ENCODE data around the gene SENP1.
A peak's percentile ranks its signal among the peaks of the same experiment; 100 is the strongest.

SENP1 gene

GRCh38 chr12:48012070-48012469 lies 93.8 kb downstream of the SENP1 start:
- Histone ChIP-seq H3K9ac (no peak overlapping the region), H3K27ac (no peak overlapping the region), H4K20me1 (no peaks in the 10 kb centered on the region), H3K36me3 (no peaks in the 10 kb centered on the region), H3K4me3 (no peak overlapping the region), H3K27me3 (peaks cover 0 to 11% (median 2%) of the 10 kb centered on the region in 11 experiments; a peak in 10 of 22 replicates), H3K9me3 (replicated peaks in 1 of 11) (no peaks in the 10 kb centered on the region), H3K4me2 (no peak overlapping the region), H3K4me1 (peaks cover 0 to 11% (median 0%) of the 10 kb centered on the region in 10 experiments; a peak in 3 of 20 replicates)
- no peak for TF ChIP-seq Cebpa-rat (IDR thresholded peaks at IDR 0.05)

DNA sequence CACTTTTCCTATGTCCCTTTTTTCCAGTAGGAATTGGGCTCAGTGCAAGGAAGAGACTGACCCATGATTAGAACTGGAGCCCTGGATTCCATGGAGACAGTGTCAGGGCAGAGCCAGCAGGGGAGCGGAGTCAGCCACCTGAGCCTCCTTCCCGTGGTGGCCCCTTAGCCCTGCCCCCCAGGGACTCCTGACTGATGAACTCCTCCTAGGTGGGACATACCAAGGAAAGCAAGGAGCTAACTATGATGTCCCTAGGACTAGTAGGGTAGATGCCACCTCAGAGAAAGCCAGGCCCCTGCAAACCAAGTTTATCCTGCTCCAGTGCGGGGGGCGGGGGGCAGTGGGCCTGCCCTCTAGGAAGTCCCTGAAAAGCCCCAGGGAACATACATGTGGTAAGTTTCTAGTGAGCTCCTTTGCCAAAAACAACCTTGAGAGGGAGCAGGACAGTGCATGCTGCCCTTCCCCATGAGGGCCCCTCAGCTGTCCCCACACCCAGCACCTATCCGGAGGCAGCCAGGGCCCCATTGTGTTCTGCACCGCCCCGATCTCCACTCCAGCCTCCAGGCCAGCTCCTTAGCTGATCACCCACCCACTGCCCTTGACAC lies 95.4 kb downstream of the SENP1 start:
- H3K27me3 ChIP-seq = peaks cover 9 to 27% (median 18%) of the 10 kb centered on the region in 11 experiments

GRCh38 chr12:48009471-48009870 lies 96.4 kb downstream of the SENP1 start:
- Histone ChIP-seq H3K27ac (no peak overlapping the region), H3K27me3 (peaks cover 19 to 37% (median 28%) of the 10 kb centered on the region in 11 experiments), H3K4me1 (peaks cover 4 to 15% (median 6%) of the 10 kb centered on the region in 10 experiments; a peak in 19 of 20 replicates), H3K9me3 (replicated peaks in 1 of 11) (no peaks in the 10 kb centered on the region), H3K4me2 (no peak overlapping the region), H3K4me3 (no peak overlapping the region), H3K9ac (no peak overlapping the region), H4K20me1 (peaks cover 0 to 15% (median 2%) of the 10 kb centered on the region in 11 experiments; a peak in 9 of 22 replicates), H3K36me3 (no peaks in the 10 kb centered on the region)
- no peak for TF ChIP-seq Cebpa-rat (IDR thresholded peaks at IDR 0.05)

More for the DNA sequence above, 95.4 kb downstream of the SENP1 start:
- no peak overlapping the region for H3K4me3 ChIP-seq
- H3K9ac ChIP-seq = no peak overlapping the region
- H3K4me2 ChIP-seq = peak overlapping the region in 4 of 11 experiments; percentile 4 to 18 (median 10); a peak in 3 of 22 replicates
- no peaks in the 10 kb centered on the region for H3K36me3 ChIP-seq
- no peak for TF ChIP-seq Cebpa-rat (IDR thresholded peaks at IDR 0.05)
- no peaks in the 10 kb centered on the region for H3K9me3 ChIP-seq (replicated peaks in 1 of 11)
- H4K20me1 ChIP-seq = peaks cover 0 to 5% (median 0%) of the 10 kb centered on the region in 11 experiments; a peak in 2 of 22 replicates
- H3K27ac ChIP-seq = no peak overlapping the region
- H3K4me1 ChIP-seq = peaks cover 0 to 7% (median 0%) of the 10 kb centered on the region in 10 experiments; a peak in 2 of 20 replicates

GRCh38 chr12:48008950-48009349 lies 96.9 kb downstream of the SENP1 start:
- TF ChIP-seq Cebpa-rat (IDR thresholded peaks at IDR 0.05) = no peak
- Histone ChIP-seq H3K9me3 (replicated peaks in 1 of 11) (no peaks in the 10 kb centered on the region), H3K4me3 (no peak overlapping the region), H3K36me3 (no peaks in the 10 kb centered on the region), H3K27me3 (peaks cover 24 to 42% (median 33%) of the 10 kb centered on the region in 11 experiments), H4K20me1 (peaks cover 0 to 21% (median 8%) of the 10 kb centered on the region in 11 experiments; a peak in 16 of 22 replicates), H3K4me2 (no peak overlapping the region), H3K9ac (no peak overlapping the region), H3K4me1 (peaks cover 9 to 20% (median 11%) of the 10 kb centered on the region in 10 experiments; a peak in 19 of 20 replicates), H3K27ac (no peak overlapping the region)

DNA sequence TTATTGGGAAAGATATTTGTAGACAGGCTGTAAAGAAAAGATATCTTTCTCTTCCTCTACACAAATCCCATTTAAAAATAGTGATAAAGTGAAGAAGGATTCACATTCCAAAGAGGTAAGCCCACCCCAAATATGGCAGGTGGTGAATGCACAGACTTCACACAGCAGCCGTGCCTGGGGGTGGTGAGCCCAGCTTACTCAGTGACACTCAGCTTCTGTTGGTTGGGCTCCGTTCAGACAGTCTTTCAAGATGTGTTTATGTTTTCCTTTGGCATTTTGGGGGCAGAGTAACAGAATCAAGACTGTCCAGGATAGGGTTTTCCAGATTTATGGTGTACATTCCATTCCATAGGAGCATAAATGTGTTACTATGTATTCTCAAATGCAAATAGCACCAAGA lies 97.5 kb downstream of the SENP1 start:
- no peak for TF ChIP-seq Cebpa-rat (IDR thresholded peaks at IDR 0.05)
- Histone ChIP-seq H3K4me3 (no peak overlapping the region), H3K27me3 (peaks cover 30 to 48% (median 39%) of the 10 kb centered on the region in 11 experiments), H3K36me3 (no peaks in the 10 kb centered on the region), H3K9ac (no peak overlapping the region), H3K4me2 (no peak overlapping the region), H4K20me1 (peaks cover 0 to 27% (median 14%) of the 10 kb centered on the region in 11 experiments; a peak in 16 of 22 replicates), H3K9me3 (replicated peaks in 1 of 11) (no peaks in the 10 kb centered on the region), H3K4me1 (peaks cover 13 to 26% (median 17%) of the 10 kb centered on the region in 10 experiments; a peak in 19 of 20 replicates), H3K27ac (no peak overlapping the region)

- no peak for TF ChIP-seq Cebpa-rat (IDR thresholded peaks at IDR 0.05)
- Histone ChIP-seq H3K4me2 (no peak overlapping the region), H3K4me3 (no peak overlapping the region), H3K9me3 (replicated peaks in 1 of 11) (no peaks in the 10 kb centered on the region), H4K20me1 (peaks cover 0 to 37% (median 23%) of the 10 kb centered on the region in 11 experiments; a peak in 17 of 22 replicates), H3K27me3 (peaks cover 42 to 59% (median 51%) of the 10 kb centered on the region in 11 experiments), H3K27ac (no peak overlapping the region), H3K4me1 (peaks cover 15 to 29% (median 21%) of the 10 kb centered on the region in 10 experiments; a peak in 19 of 20 replicates), H3K36me3 (no peaks in the 10 kb centered on the region), H3K9ac (no peak overlapping the region)
These were observed 98.7 kb downstream of the SENP1 start for GRCh38 chr12:48007206-48007605.

DNA sequence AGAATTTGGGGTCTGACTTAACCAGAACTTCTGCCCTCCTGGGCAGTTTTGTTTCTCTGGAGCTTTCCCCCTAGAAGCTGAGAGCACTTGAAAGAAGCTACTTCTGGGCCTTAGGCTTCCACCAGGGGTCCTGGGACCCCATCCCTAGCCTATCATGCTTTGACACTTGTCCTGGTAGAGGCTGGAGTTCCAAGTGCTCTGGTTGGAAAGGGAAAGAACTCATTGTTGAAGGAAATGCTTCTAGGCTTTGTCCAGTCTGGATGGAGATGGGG lies 100.2 kb downstream of the SENP1 start:
- Histone ChIP-seq H3K9ac (no peak overlapping the region), H4K20me1 (peaks cover 0 to 52% (median 32%) of the 10 kb centered on the region in 11 experiments; a peak in 17 of 22 replicates), H3K4me1 (peaks cover 25 to 43% (median 35%) of the 10 kb centered on the region in 10 experiments; a peak in 19 of 20 replicates), H3K36me3 (no peaks in the 10 kb centered on the region), H3K4me2 (no peak overlapping the region), H3K27me3 (peaks cover 57 to 75% (median 66%) of the 10 kb centered on the region in 11 experiments), H3K9me3 (replicated peaks in 1 of 11) (no peaks in the 10 kb centered on the region), H3K27ac (no peak overlapping the region), H3K4me3 (no peak overlapping the region)
- TF ChIP-seq Cebpa-rat (IDR thresholded peaks at IDR 0.05) = no peak

GRCh38 chr12:48005001-48005749 lies 100.7 kb downstream of the SENP1 start:
- H3K9me3 ChIP-seq (replicated peaks in 1 of 11) = no peaks in the 10 kb centered on the region
- H4K20me1 ChIP-seq = peaks cover 0 to 53% (median 32%) of the 10 kb centered on the region in 11 experiments; a peak in 17 of 22 replicates
- H3K36me3 ChIP-seq = no peaks in the 10 kb centered on the region
- no peak overlapping the region for H3K9ac ChIP-seq
- H3K27me3 ChIP-seq = peaks cover 62 to 80% (median 71%) of the 10 kb centered on the region in 11 experiments
- no peak overlapping the region for H3K27ac ChIP-seq
- TF ChIP-seq Cebpa-rat (IDR thresholded peaks at IDR 0.05) = no peak
- peaks cover 25 to 38% (median 35%) of the 10 kb centered on the region in 10 experiments; a peak in 19 of 20 replicates for H3K4me1 ChIP-seq
- H3K4me2 ChIP-seq = peak overlapping the region; percentile 85 to 95 (median 89); a peak in 20 of 22 replicates
- H3K4me3 ChIP-seq = peak overlapping the region in 8 of 10 experiments; percentile 47 to 68 (median 54); a peak in 13 of 20 replicates
